Measurements from ENCODE around the gene RAPGEF5.

RAPGEF5 gene

DNA sequence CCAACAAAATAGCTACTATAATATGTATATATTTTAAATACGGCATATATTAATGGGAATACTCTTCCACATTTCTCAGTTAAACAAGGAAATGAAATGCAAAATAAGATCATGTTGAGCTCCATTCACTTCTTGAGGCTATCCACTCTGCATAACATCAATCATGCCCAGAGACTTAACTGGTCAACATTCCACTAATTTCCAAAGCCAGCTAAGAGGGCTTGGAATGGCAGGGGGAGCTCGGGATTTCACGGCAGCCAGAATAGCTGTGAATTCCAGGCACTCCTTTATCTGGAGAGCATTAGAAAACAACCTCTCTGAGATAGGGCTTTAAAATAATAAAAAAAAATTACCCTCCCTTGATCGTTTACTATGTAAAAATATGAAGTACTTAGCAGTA lies 216.4 kb downstream of the RAPGEF5 start:
- Histone ChIP-seq H3K4me1 (ENCODE audit: control insufficient read depth, insufficient read depth, low read length) (peaks cover 55% of the 10 kb centered on the region), H3K27ac (ENCODE audit: insufficient read depth, low read depth, low read length, poor library complexity, severe bottlenecking) (peak overlapping the region; percentile 81), H3K36me3 (ENCODE audit: control insufficient read depth, insufficient read depth, low read length) (peaks cover 4% of the 10 kb centered on the region), H3K27me3 (ENCODE audit: control insufficient read depth, insufficient read depth, low read length, poor library complexity, severe bottlenecking) (no peaks in the 10 kb centered on the region), H3K4me3 (ENCODE audit: insufficient read depth, low read depth, low read length) (no peak overlapping the region), H3K9me3 (ENCODE audit: control insufficient read depth, low read length) (no peaks in the 10 kb centered on the region)
- 8 to 35% methylated on average over 2 to 3 of the region's 4 CpGs for WGBS, 2 experiments

GRCh38 chr7:22138886-22139285 lies 218.1 kb downstream of the RAPGEF5 start:
- no peaks in the 10 kb centered on the region for H3K36me3 ChIP-seq (ENCODE audit: control insufficient read depth, insufficient read depth, low read length)
- peaks cover 55% of the 10 kb centered on the region for H3K4me1 ChIP-seq (ENCODE audit: control insufficient read depth, insufficient read depth, low read length)
- no peaks in the 10 kb centered on the region for H3K9me3 ChIP-seq (ENCODE audit: control insufficient read depth, low read length)
- H3K27ac ChIP-seq (ENCODE audit: insufficient read depth, low read depth, low read length, poor library complexity, severe bottlenecking), result peak overlapping the region; percentile 77
- WGBS, 2 experiments, result 30 to 33% methylated on average over 4 to 5 of the region's 5 CpGs
- no peaks in the 10 kb centered on the region for H3K27me3 ChIP-seq (ENCODE audit: control insufficient read depth, insufficient read depth, low read length, poor library complexity, severe bottlenecking)
- H3K4me3 ChIP-seq (ENCODE audit: insufficient read depth, low read depth, low read length), result no peak overlapping the region

GRCh38 chr7:22138106-22138505 lies 218.8 kb downstream of the RAPGEF5 start:
- 88 to 91% methylated on average over 5 of the region's 5 CpGs for WGBS, 2 experiments
- Histone ChIP-seq H3K36me3 (ENCODE audit: control insufficient read depth, insufficient read depth, low read length) (no peaks in the 10 kb centered on the region), H3K4me1 (ENCODE audit: control insufficient read depth, insufficient read depth, low read length) (peaks cover 53% of the 10 kb centered on the region), H3K27ac (ENCODE audit: insufficient read depth, low read depth, low read length, poor library complexity, severe bottlenecking) (peak overlapping the region; percentile 77), H3K27me3 (ENCODE audit: control insufficient read depth, insufficient read depth, low read length, poor library complexity, severe bottlenecking) (no peaks in the 10 kb centered on the region), H3K9me3 (ENCODE audit: control insufficient read depth, low read length) (no peaks in the 10 kb centered on the region), H3K4me3 (ENCODE audit: insufficient read depth, low read depth, low read length) (no peak overlapping the region)

- H3K4me3 ChIP-seq (ENCODE audit: insufficient read depth, low read depth, low read length), result no peak overlapping the region
- no peaks in the 10 kb centered on the region for H3K27me3 ChIP-seq (ENCODE audit: control insufficient read depth, insufficient read depth, low read length, poor library complexity, severe bottlenecking)
- no peaks in the 10 kb centered on the region for H3K36me3 ChIP-seq (ENCODE audit: control insufficient read depth, insufficient read depth, low read length)
- WGBS, 2 experiments, result 89 to 100% methylated on average over 1 to 2 of the region's 2 CpGs
- H3K27ac ChIP-seq (ENCODE audit: insufficient read depth, low read depth, low read length, poor library complexity, severe bottlenecking), result no peak overlapping the region
- H3K4me1 ChIP-seq (ENCODE audit: control insufficient read depth, insufficient read depth, low read length), result peaks cover 50% of the 10 kb centered on the region
- H3K9me3 ChIP-seq (ENCODE audit: control insufficient read depth, low read length), result no peaks in the 10 kb centered on the region
Measured at GRCh38 chr7:22137466-22137865, 219.5 kb downstream of the RAPGEF5 start.

DNA sequence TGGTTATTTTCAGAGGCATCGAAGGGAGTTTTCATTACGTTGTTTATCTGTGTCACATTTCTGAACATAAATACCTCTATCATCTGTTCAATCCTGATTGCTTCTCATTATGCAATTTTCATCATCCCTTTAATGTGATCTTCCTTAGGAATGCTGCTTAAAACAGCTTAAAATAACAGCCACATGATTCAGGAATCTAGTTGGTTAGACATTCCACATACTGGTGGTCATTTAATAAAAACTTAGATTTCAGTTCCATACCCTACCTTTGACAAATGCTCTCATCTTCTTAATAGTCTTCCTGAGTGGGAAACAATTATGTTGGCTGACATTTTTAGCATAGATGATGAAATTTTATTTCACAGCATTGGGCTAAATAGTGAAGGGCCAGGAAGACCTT lies 219.9 kb downstream of the RAPGEF5 start:
- 97 to 99% methylated on average over 2 of the region's 2 CpGs for WGBS, 2 experiments
- H3K36me3 ChIP-seq (ENCODE audit: control insufficient read depth, insufficient read depth, low read length), result no peaks in the 10 kb centered on the region
- no peak overlapping the region for H3K27ac ChIP-seq (ENCODE audit: insufficient read depth, low read depth, low read length, poor library complexity, severe bottlenecking)
- H3K4me1 ChIP-seq (ENCODE audit: control insufficient read depth, insufficient read depth, low read length), result peaks cover 49% of the 10 kb centered on the region
- no peaks in the 10 kb centered on the region for H3K27me3 ChIP-seq (ENCODE audit: control insufficient read depth, insufficient read depth, low read length, poor library complexity, severe bottlenecking)
- H3K4me3 ChIP-seq (ENCODE audit: insufficient read depth, low read depth, low read length), result no peak overlapping the region
- no peaks in the 10 kb centered on the region for H3K9me3 ChIP-seq (ENCODE audit: control insufficient read depth, low read length)

DNA sequence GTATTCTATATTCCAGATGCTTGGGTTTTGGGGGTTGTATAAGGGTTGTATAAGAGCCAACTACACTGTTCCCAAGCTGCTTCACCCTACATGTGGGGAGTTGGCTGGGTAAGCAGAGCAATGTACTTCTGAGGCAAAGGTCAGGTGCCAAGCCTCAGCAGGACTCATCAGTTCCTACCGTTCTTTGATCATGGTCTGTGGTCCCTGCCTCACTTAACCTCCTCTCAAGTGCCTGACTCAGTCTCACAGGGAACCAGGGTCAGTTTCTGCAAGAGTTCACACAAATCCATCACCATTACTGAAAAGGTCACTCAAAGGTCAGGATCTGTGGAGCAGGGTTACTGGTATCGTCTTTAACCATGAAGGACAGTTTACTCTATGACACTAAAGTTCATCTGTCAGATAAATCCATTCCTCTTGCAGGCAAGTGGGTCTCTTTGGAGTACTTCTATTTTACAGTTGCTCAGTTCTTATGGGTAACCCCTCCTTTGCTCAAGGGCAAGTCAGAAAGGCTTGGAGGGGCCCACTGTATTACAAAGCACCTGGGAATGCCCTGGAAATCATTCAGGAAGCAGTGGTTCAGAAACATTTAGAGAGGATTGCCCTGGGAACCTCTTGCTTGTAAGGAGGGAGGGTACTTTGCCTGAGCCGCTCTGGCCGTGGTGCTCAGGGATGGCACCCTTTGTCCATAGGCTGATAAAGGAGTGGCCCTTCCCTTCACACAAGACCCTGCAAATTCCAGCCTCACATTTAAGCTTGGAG lies 227.0 kb downstream of the RAPGEF5 start:
- H3K4me3 ChIP-seq (ENCODE audit: insufficient read depth, low read depth, low read length), result no peak overlapping the region
- no peaks in the 10 kb centered on the region for H3K27me3 ChIP-seq (ENCODE audit: control insufficient read depth, insufficient read depth, low read length, poor library complexity, severe bottlenecking)
- peaks cover 27% of the 10 kb centered on the region for H3K4me1 ChIP-seq (ENCODE audit: control insufficient read depth, insufficient read depth, low read length)
- H3K9me3 ChIP-seq (ENCODE audit: control insufficient read depth, low read length), result no peaks in the 10 kb centered on the region
- H3K36me3 ChIP-seq (ENCODE audit: control insufficient read depth, insufficient read depth, low read length), result no peaks in the 10 kb centered on the region
- 78 to 79% methylated on average over 4 of the region's 4 CpGs for WGBS, 2 experiments
- H3K27ac ChIP-seq (ENCODE audit: insufficient read depth, low read depth, low read length, poor library complexity, severe bottlenecking), result peak overlapping the region; percentile 37

DNA sequence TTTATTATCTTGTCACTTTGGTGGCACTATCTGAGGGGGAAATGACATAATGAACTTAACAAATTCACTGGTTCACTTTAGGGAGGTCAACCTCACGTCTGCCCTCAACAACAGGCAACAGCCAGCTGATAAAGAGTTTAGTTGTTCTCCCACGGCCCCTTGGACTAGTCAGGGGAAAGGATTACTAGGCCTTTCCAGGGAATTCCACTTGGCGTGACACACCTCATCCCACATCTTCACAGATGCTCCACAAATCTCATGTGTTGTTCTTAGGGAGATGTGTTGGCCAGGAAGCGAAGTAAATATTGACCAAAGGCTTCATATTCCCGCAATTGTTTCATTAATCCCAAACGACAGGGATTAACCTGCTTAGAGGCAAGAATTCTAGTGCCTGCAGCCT lies 227.8 kb downstream of the RAPGEF5 start:
- peaks cover 27% of the 10 kb centered on the region for H3K4me1 ChIP-seq (ENCODE audit: control insufficient read depth, insufficient read depth, low read length)
- 78 to 83% methylated on average over 5 to 6 of the region's 6 CpGs for WGBS, 2 experiments
- no peaks in the 10 kb centered on the region for H3K27me3 ChIP-seq (ENCODE audit: control insufficient read depth, insufficient read depth, low read length, poor library complexity, severe bottlenecking)
- H3K36me3 ChIP-seq (ENCODE audit: control insufficient read depth, insufficient read depth, low read length), result no peaks in the 10 kb centered on the region
- H3K27ac ChIP-seq (ENCODE audit: insufficient read depth, low read depth, low read length, poor library complexity, severe bottlenecking), result no peak overlapping the region
- H3K9me3 ChIP-seq (ENCODE audit: control insufficient read depth, low read length), result no peaks in the 10 kb centered on the region
- H3K4me3 ChIP-seq (ENCODE audit: insufficient read depth, low read depth, low read length), result no peak overlapping the region

DNA sequence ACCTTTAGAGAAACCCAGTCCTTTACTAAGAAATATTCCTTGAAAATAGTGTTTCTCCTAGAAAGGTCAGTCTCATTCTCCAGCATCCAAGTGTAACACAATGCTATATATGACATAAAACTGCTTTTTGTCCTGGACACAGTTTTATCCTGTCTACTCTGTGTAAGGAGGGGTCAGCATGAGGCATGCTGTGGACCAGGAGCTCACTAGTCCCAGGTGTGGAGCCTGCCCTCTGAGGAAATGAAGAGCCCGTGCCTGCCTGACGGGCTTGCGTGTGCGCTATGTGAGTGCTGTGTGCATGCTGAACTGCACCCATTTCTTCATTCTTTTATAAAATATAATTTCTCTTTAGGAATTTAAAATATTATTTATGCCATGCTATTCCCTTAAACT lies 228.4 kb downstream of the RAPGEF5 start:
- Histone ChIP-seq H3K4me3 (ENCODE audit: insufficient read depth, low read depth, low read length) (no peak overlapping the region), H3K36me3 (ENCODE audit: control insufficient read depth, insufficient read depth, low read length) (no peaks in the 10 kb centered on the region), H3K9me3 (ENCODE audit: control insufficient read depth, low read length) (no peaks in the 10 kb centered on the region), H3K27ac (ENCODE audit: insufficient read depth, low read depth, low read length, poor library complexity, severe bottlenecking) (no peak overlapping the region), H3K27me3 (ENCODE audit: control insufficient read depth, insufficient read depth, low read length, poor library complexity, severe bottlenecking) (no peaks in the 10 kb centered on the region), H3K4me1 (ENCODE audit: control insufficient read depth, insufficient read depth, low read length) (peaks cover 27% of the 10 kb centered on the region)
- 93 to 99% methylated on average over 4 of the region's 4 CpGs for WGBS, 2 experiments

DNA sequence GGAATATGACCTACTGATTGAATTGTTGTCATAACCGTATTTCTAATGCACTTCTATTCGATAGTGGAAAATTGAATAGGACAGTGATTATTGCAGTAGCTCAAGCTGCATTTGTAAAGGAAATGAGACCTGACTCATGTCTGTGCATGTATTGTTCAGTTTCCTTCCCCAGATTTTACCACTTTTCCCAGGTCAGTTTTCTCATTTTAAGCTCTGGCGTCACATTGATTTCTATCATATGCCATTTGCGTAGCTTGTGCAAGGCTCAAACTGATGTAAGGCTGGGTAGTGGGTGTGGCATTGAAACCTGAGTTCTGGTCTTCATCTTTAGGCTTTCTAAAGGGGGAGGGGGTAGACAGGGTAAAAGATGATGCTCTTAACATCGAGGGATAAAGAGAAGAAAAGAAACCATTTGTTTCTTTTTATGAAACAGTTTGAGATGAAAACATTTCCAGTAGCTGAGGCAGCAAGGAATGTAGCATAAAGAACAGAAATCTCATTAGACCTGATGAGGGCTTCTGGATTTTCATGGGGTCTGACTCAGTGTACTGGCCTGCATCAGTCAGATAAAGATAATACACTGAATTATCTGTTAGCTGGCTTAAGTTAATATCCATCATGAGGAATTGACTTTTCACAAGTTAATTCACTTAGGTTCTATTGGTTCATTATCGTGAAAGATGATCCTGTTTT lies 229.0 kb downstream of the RAPGEF5 start:
- 89 to 91% methylated on average over 6 of the region's 6 CpGs for WGBS, 2 experiments
- H3K36me3 ChIP-seq (ENCODE audit: control insufficient read depth, insufficient read depth, low read length), result no peaks in the 10 kb centered on the region

GRCh38 chr7:22125436-22125835 lies 231.5 kb downstream of the RAPGEF5 start:
- H3K27ac ChIP-seq (ENCODE audit: insufficient read depth, low read depth, low read length, poor library complexity, severe bottlenecking), result no peak overlapping the region
- H3K4me1 ChIP-seq (ENCODE audit: control insufficient read depth, insufficient read depth, low read length), result peaks cover 18% of the 10 kb centered on the region
- no peaks in the 10 kb centered on the region for H3K9me3 ChIP-seq (ENCODE audit: control insufficient read depth, low read length)
- H3K27me3 ChIP-seq (ENCODE audit: control insufficient read depth, insufficient read depth, low read length, poor library complexity, severe bottlenecking), result no peaks in the 10 kb centered on the region
- WGBS, 2 experiments, result 94 to 97% methylated on average over 5 of the region's 6 CpGs
- H3K4me3 ChIP-seq (ENCODE audit: insufficient read depth, low read depth, low read length), result no peak overlapping the region
- H3K36me3 ChIP-seq (ENCODE audit: control insufficient read depth, insufficient read depth, low read length), result no peaks in the 10 kb centered on the region

More for the DNA sequence above, 229.0 kb downstream of the RAPGEF5 start:
- Histone ChIP-seq H3K27ac (ENCODE audit: insufficient read depth, low read depth, low read length, poor library complexity, severe bottlenecking) (no peak overlapping the region), H3K4me1 (ENCODE audit: control insufficient read depth, insufficient read depth, low read length) (peaks cover 21% of the 10 kb centered on the region), H3K4me3 (ENCODE audit: insufficient read depth, low read depth, low read length) (no peak overlapping the region), H3K27me3 (ENCODE audit: control insufficient read depth, insufficient read depth, low read length, poor library complexity, severe bottlenecking) (no peaks in the 10 kb centered on the region), H3K9me3 (ENCODE audit: control insufficient read depth, low read length) (no peaks in the 10 kb centered on the region)

Data from ectodermal cell (in vitro differentiated cells).